GM19240 (cell line): Measurements from ENCODE around the gene SKP1.
A peak's percentile ranks its signal among the peaks of the same experiment; 100 is the strongest.
"Not testable (repeated sequence)": the region's sequence is repeated elsewhere in the genome, so short reads cannot be mapped to it uniquely, and the experiment has no call there.

Source experiments
- DNase-seq: peaks from one replicate; pipeline ENCODE4 v3.0.0; 2011; ENCODE audit warnings: low spot score; ENCODE audit not compliant: insufficient read length

SKP1 gene

DNA sequence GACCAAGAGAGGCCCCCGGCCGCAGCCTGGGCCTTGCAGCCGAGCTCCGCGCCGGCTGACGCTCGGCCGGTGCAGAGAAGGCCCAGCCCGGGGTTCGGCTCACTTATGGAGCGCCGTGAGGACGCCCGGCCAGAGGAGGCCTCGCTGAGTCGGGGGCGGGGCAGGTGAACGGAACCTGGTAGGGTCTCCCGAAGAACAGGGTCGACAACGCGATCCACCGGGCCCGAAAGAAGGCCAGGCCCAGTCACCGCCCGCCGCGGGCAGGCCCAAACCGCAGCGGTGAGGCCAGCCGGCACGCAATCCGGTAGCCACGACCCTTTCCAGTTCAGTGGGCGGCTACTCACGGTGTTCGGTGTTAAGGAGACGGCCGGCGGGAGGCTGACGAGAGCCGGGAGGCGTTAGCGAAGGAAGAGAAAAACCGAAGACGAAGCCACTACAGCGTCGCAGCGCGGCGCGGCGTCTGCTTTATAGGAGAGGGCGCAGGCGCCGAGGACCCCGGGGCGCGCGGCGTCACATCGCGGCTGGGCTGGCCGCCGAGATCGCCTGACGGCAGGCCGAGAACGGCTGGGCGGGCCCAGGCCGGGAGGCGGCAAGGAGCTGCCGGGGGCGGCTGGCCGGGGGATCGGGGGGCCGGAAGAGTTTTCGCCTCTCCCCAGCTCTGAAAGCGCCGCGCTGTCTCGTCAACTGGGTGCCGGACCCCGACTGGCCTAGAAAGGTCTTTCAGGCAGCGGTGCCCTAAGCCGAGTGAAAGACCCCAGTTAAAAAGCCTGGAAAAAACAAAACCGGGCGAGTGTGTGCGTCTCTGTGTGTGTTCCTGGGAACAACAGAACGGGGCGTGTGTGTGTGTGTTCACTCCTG is at the start of gene SKP1:
Gene SKP1 (minus strand): TSS at position 440 of the 858 bp plus-strand sequence. CDS start 2,928 bp downstream, outside the sequence.
- peak; percentile 56 for DNase-seq

DNA sequence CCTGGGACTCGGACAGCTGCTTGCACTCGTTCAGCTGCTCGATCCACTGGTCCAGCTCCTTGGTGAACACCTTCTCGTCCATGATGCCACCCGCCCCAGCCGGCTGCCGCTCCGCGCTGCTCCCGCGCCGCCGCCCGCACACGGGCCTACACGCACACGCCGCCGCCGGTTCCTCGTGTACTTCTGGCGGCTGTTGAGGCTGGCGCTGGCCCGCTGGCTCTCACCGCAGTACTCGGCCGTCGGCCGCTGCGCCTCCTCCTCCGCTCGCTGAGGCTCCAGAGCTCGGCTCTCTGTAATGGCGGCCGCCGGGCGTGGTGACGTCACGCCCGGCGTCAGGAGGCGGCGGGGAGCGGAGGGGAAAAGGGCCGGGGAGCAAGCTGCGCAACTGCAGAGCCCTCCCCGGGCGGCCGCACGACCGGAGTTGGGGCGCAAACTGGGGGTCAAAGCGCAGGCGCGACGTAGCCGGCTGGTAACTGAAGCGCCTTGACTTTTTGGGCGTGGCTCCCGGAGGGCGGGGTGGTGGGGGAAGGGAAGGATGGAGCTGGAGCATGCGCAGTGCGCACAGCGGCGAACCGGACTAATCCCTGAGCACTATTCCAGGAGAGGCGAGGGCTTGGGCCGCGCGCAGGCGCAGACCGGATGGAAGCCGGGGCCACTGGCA is 49.2 kb upstream of the SKP1 start, which contains the start of gene PPP2CA:
Gene PPP2CA (minus strand): TSS at position 294 of the 661 bp plus-strand sequence. CDS start 212 bp downstream, at position 82.
- peak; percentile 71 for DNase-seq

- peak; percentile 37 for DNase-seq
These were observed 48.4 kb upstream of the SKP1 start for GRCh38 chr5:134224888-134225779.

GRCh38 chr5:134223406-134224248 is 46.9 kb upstream of the SKP1 start:
- no peak for DNase-seq

- DNase-seq: not testable (repeated sequence)
These were observed 44.9 kb upstream of the SKP1 start for GRCh38 chr5:134221690-134222089.

DNA sequence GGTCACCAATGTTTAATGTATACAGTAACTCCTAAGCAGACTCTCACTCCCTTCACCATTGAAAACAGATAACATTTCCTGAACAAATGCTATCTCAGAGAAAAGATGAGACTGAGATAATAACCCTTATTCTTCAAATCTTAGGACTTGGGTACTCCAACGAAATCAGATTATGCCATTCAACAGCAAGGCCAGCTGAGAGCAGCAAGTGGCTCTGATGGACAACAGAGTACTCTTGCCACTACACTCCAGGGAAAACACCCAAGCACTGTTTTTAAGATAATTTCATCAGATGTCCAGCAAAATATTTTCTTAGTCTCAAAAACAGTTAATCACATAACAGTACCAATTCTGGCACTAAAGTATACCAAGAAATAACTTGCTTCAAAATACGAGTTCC is 39.0 kb upstream of the SKP1 start:
- no peak for DNase-seq

DNA sequence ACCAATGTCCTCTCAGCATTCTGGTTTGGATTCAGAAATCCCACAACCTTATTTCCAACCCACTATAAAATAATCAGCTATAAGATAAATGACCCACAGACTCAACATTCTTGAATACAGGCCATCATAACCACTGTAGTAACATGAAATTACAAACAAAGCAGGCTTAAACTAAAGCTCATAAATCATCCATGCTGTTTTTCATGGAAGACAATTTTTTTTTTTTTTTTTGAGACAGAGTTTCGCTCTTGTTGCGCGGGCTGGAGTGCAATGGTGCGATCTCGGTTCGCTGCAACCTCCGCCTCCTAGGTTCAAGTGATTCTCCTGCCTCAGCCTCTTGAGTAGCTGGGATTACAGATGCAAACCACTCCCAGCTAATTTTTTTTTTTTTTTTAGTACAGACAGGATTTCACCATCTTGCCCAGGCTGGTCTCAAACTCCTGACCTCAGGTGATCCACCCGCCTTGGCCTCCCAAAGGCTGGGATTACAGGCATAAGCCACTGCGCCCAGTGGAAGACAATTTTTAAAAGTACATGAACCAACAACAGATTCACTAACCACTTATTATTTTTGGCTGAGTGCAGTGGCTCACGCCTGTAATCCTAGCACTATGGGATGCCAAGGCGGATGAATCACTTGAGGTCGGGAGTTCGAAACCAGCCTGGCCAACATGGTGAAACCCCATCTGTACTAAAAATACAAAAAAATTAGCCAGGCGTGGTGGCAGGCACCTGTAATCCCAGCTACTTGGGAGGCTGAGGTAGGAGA is 34.7 kb upstream of the SKP1 start:
- not testable (repeated sequence) for DNase-seq

- no peak for DNase-seq
These were observed 32.9 kb upstream of the SKP1 start for GRCh38 chr5:134209477-134210245.

- no peak for DNase-seq
These were observed 30.9 kb upstream of the SKP1 start for GRCh38 chr5:134207696-134208095.

- no peak for DNase-seq
These were observed 29.9 kb upstream of the SKP1 start for GRCh38 chr5:134206627-134207160.

- no peak for DNase-seq
These were observed 27.8 kb upstream of the SKP1 start for GRCh38 chr5:134204575-134204974.

DNA sequence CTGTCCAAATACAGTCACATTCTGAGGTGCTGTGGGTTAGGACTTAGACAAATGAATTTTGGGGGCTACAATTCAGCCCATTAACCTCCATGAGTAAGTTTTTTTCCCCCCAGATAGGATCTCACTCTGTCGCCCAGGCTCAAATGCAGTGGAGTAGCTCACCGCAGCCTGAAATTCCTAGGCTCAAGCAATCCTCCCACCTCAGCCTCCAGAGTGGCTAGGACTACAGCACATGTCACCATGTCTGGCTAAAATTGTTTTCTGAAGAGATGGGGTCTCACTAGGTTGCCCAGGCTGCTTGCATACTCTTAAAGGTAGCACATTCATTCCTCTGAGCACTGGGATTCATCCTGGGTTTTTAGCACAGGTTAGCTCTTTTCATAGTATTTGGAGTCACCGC is 26.9 kb upstream of the SKP1 start:
- no peak for DNase-seq

DNA sequence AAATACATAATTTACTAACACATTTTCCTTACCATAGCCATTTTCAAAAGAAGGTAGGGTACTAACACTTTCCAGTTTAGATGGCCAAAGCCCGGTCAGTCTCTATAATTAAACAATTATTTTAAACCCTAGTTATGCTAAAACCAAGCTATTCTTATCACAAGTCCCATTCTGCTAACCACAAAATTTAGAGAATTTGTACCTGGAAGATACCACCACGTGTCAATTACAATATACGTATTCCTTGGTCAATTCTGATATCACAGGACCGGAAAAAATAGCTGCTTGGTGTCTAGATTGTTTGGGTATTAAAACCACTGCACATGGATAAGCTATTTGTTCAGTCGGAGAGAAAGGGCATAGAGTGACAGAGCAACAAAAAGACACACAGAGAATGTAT is 18.9 kb upstream of the SKP1 start:
- DNase-seq: no peak

GRCh38 chr5:134189031-134189430 is 12.3 kb upstream of the SKP1 start:
- no peak for DNase-seq

- DNase-seq: no peak
These were observed 11.3 kb upstream of the SKP1 start for GRCh38 chr5:134188092-134188491.

- peak; percentile 51 for DNase-seq
These were observed 7.7 kb upstream of the SKP1 start for GRCh38 chr5:134184155-134185135.

DNA sequence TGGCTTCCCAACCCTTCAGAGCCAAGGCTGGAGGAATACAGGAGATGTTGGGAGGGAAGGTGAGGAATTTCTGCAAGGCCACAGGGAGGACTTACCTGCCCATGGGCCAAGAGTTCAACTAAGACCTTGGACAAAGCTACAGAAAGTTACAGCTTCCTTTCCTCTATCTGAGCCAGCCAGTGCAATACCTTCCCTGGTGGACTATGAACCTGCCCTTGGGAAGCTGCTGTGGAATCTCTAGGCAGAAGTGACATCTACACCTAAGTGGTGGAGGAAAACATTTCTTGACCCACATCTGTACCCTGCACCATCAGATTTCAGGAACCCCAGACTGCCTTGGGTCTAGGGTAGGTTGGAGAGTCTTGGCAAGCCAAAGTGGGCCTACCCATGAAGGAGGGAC is 6.7 kb upstream of the SKP1 start:
- DNase-seq: no peak

DNA sequence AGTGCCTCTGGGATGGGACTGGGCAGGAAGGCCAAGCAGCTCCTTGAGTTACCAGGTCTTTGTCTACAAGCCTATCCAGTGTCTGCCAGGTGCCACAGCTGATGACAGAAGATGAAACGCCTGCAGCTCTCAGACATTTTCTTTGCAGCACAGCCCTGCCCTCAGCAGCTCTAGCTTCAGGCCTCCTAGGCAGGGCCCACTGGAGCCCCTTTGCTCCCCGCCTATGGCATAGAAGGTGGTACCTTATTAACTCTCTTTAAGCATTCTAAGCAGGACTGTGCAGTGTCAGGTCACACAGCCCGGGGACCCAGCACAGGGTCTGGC is 1.3 kb upstream of the SKP1 start:
- no peak for DNase-seq
